ENCODE measurements around the gene FBXW10B.
A peak's percentile ranks its signal among the peaks of the same experiment; 100 is the strongest.
"Not testable (repeated sequence)": the region's sequence is repeated elsewhere in the genome, so short reads cannot be mapped to it uniquely, and the experiment has no call there.

Gene FBXW10B

GRCh38 chr17:15629991-15630390 lies 10.5 kb upstream of the FBXW10B start:
- not testable (repeated sequence) for H3K36me3 ChIP-seq, H3K9ac ChIP-seq, H3K4me3 ChIP-seq, H3K4me1 ChIP-seq, H4K20me1 ChIP-seq, H3K27ac ChIP-seq, H3K9me3 ChIP-seq, H3K4me2 ChIP-seq, H3K27me3 ChIP-seq

GRCh38 chr17:15623661-15624209 lies 4.2 kb upstream of the FBXW10B start:
- not testable (repeated sequence) for H3K36me3 ChIP-seq, H3K4me2 ChIP-seq, H3K9ac ChIP-seq, H4K20me1 ChIP-seq, H3K4me1 ChIP-seq, H3K27ac ChIP-seq, H3K9me3 ChIP-seq, H3K4me3 ChIP-seq, H3K27me3 ChIP-seq

- not testable (repeated sequence) for H3K9me3 ChIP-seq, H3K4me2 ChIP-seq, H3K36me3 ChIP-seq, H3K4me3 ChIP-seq, H3K9ac ChIP-seq, H4K20me1 ChIP-seq, H3K4me1 ChIP-seq, H3K27ac ChIP-seq, H3K27me3 ChIP-seq
These were observed 3.8 kb upstream of the FBXW10B start for GRCh38 chr17:15623255-15623654.

- not testable (repeated sequence) for H3K27ac ChIP-seq, H4K20me1 ChIP-seq, H3K4me2 ChIP-seq, H3K9ac ChIP-seq, H3K36me3 ChIP-seq, H3K9me3 ChIP-seq, H3K4me1 ChIP-seq, H3K27me3 ChIP-seq, H3K4me3 ChIP-seq
These were observed 2.6 kb upstream of the FBXW10B start for GRCh38 chr17:15622124-15622523.

- not testable (repeated sequence) for H3K9me3 ChIP-seq, H3K27ac ChIP-seq, H3K36me3 ChIP-seq, H3K4me2 ChIP-seq, H3K9ac ChIP-seq, H3K27me3 ChIP-seq, H3K4me1 ChIP-seq, H3K4me3 ChIP-seq, H4K20me1 ChIP-seq
These were observed 2.7 kb downstream of the FBXW10B start for GRCh38 chr17:15616828-15617227.

- not testable (repeated sequence) for H3K36me3 ChIP-seq, H3K9ac ChIP-seq, H3K27me3 ChIP-seq, H3K4me3 ChIP-seq, H3K4me2 ChIP-seq, H3K9me3 ChIP-seq, H4K20me1 ChIP-seq, H3K27ac ChIP-seq, H3K4me1 ChIP-seq
These were observed 3.7 kb downstream of the FBXW10B start for GRCh38 chr17:15615850-15616249.

- not testable (repeated sequence) for H3K27ac ChIP-seq, H3K36me3 ChIP-seq
These were observed 6.4 kb downstream of the FBXW10B start for GRCh38 chr17:15613111-15613510.

GRCh38 chr17:15592960-15593359 lies 26.5 kb downstream of the FBXW10B start:
- not testable (repeated sequence) for H3K4me2 ChIP-seq

More at GRCh38 chr17:15613111-15613510, 6.4 kb downstream of the FBXW10B start:
- H3K4me3 ChIP-seq, H4K20me1 ChIP-seq, H3K4me1 ChIP-seq, H3K9ac ChIP-seq, H3K27me3 ChIP-seq, H3K9me3 ChIP-seq, H3K4me2 ChIP-seq: not testable (repeated sequence)

GRCh38 chr17:15591986-15592385 lies 27.5 kb downstream of the FBXW10B start:
- H3K4me3 ChIP-seq, H3K9ac ChIP-seq, H3K36me3 ChIP-seq, H4K20me1 ChIP-seq, H3K27ac ChIP-seq, H3K4me2 ChIP-seq, H3K9me3 ChIP-seq: not testable (repeated sequence)
- H3K27me3 ChIP-seq = peaks cover 33% of the 10 kb centered on the region; the same call in 1 of the 2 replicates
- H3K4me1 ChIP-seq = peaks cover 28% of the 10 kb centered on the region

More at GRCh38 chr17:15592960-15593359, 26.5 kb downstream of the FBXW10B start:
- not testable (repeated sequence) for H3K27ac ChIP-seq, H3K9ac ChIP-seq, H4K20me1 ChIP-seq, H3K4me3 ChIP-seq, H3K9me3 ChIP-seq, H3K36me3 ChIP-seq
- H3K27me3 ChIP-seq = peaks cover 28% of the 10 kb centered on the region; the same call in 1 of the 2 replicates
- H3K4me1 ChIP-seq = peaks cover 26% of the 10 kb centered on the region

GRCh38 chr17:15590844-15591243 lies 28.7 kb downstream of the FBXW10B start:
- not testable (repeated sequence) for H3K9me3 ChIP-seq
- peaks cover 40% of the 10 kb centered on the region; the same call in 1 of the 2 replicates for H3K27me3 ChIP-seq

GRCh38 chr17:15589544-15590536 lies 29.7 kb downstream of the FBXW10B start:
- H3K4me2 ChIP-seq = peak overlapping the region; percentile 58
- not testable (repeated sequence) for H3K4me3 ChIP-seq, H4K20me1 ChIP-seq, H3K36me3 ChIP-seq, H3K9ac ChIP-seq, H3K27ac ChIP-seq, H3K9me3 ChIP-seq
- H3K27me3 ChIP-seq = peaks cover 40% of the 10 kb centered on the region; the same call in 1 of the 2 replicates
- peaks cover 32% of the 10 kb centered on the region for H3K4me1 ChIP-seq

More at GRCh38 chr17:15590844-15591243, 28.7 kb downstream of the FBXW10B start:
- not testable (repeated sequence) for H3K27ac ChIP-seq, H3K36me3 ChIP-seq, H3K4me3 ChIP-seq, H3K4me2 ChIP-seq, H3K9ac ChIP-seq, H4K20me1 ChIP-seq
- H3K4me1 ChIP-seq = peaks cover 32% of the 10 kb centered on the region

- H4K20me1 ChIP-seq, H3K9ac ChIP-seq, H3K36me3 ChIP-seq, H3K4me2 ChIP-seq, H3K9me3 ChIP-seq, H3K4me3 ChIP-seq, H3K27ac ChIP-seq: not testable (repeated sequence)
- peaks cover 32% of the 10 kb centered on the region for H3K4me1 ChIP-seq
- H3K27me3 ChIP-seq = peaks cover 40% of the 10 kb centered on the region; the same call in 1 of the 2 replicates
These were observed 31.5 kb downstream of the FBXW10B start for GRCh38 chr17:15588017-15588416.

- H3K9ac ChIP-seq, H4K20me1 ChIP-seq, H3K27ac ChIP-seq, H3K4me1 ChIP-seq, H3K36me3 ChIP-seq, H3K9me3 ChIP-seq, H3K4me2 ChIP-seq, H3K4me3 ChIP-seq: not testable (repeated sequence)
- peaks cover 15% of the 10 kb centered on the region; the same call in 1 of the 2 replicates for H3K27me3 ChIP-seq
These were observed 36.2 kb downstream of the FBXW10B start for GRCh38 chr17:15583313-15583712.

GRCh38 chr17:15581462-15581861 lies 38.0 kb downstream of the FBXW10B start:
- H3K4me1 ChIP-seq, H3K27me3 ChIP-seq, H3K9ac ChIP-seq, H3K4me2 ChIP-seq, H4K20me1 ChIP-seq, H3K27ac ChIP-seq, H3K4me3 ChIP-seq, H3K36me3 ChIP-seq, H3K9me3 ChIP-seq: not testable (repeated sequence)

All from BLaER1 (cell line).